ENCODE measurements around the gene LIG1.

LIG1 gene

DNA sequence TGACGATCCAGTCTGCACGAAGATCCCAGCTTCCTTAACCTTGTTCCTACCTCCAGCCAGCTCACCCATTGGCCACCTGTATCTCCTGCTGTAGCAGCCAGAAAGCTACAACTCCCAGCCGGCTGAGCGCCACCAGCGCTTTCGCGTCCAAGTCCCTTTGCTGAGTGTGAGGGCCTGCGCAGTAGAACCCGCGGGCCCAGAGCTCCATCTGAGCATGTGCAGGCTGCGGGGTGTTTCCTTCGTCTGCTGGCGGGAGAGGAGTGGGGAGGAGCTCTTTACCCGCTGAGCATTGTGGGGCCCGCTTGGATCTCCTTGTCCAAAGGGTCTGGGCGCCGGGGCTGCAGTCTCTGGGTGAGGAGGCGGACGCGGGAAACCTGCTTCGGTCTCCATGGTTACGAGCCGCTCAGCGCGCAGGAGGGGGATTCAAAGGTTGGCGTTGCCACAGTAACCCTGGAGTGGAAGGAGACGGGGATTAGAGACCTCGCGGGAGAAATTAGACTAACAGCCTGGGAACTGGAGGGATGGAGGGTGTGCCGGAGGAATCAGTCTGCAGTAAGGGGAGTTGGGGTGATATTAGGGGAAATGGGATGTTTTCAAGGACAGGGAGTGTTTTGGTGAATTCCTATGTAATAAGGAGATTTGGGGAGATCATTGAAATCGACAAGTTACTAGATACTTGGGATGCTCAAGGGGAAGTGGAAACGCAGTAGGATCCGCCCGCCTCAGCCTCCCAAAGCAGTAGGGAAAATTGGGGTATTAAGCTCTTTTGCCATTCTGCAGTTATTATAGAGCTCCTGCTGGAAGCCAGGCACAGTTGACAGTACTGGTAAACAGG lies 33.9 kb upstream of the LIG1 start:
- H3K27me3 ChIP-seq (ENCODE audit: low read length), result no peaks in the 10 kb centered on the region
- H3F3A ChIP-seq (ENCODE audit: insufficient read depth), result peaks cover 4% of the 10 kb centered on the region
- H3K27ac ChIP-seq (ENCODE audit: low read depth, low read length), result peak overlapping the region; percentile 56
- TF ChIP-seq, protein P1, sequence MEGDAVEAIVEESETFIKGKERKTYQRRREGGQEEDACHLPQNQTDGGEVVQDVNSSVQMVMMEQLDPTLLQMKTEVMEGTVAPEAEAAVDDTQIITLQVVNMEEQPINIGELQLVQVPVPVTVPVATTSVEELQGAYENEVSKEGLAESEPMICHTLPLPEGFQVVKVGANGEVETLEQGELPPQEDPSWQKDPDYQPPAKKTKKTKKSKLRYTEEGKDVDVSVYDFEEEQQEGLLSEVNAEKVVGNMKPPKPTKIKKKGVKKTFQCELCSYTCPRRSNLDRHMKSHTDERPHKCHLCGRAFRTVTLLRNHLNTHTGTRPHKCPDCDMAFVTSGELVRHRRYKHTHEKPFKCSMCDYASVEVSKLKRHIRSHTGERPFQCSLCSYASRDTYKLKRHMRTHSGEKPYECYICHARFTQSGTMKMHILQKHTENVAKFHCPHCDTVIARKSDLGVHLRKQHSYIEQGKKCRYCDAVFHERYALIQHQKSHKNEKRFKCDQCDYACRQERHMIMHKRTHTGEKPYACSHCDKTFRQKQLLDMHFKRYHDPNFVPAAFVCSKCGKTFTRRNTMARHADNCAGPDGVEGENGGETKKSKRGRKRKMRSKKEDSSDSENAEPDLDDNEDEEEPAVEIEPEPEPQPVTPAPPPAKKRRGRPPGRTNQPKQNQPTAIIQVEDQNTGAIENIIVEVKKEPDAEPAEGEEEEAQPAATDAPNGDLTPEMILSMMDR (IDR thresholded peaks at IDR 0.05; ENCODE audit: insufficient read depth, low read length, poor library complexity, severe bottlenecking), result no peak
- no peak for TF ChIP-seq EZH2phosphoT487 (conservative IDR thresholded peaks at IDR 0.05; ENCODE audit: low read length)
- H3K9me2 ChIP-seq (replicated peaks; ENCODE audit: insufficient read depth, low read length), result no peaks in the 10 kb centered on the region
- H3K4me2 ChIP-seq (ENCODE audit: low read depth, low read length, poor library complexity, severe bottlenecking), result peak overlapping the region; percentile 80
- peaks cover 26% of the 10 kb centered on the region for H3K79me2 ChIP-seq (ENCODE audit: insufficient read depth, low read length)
- peak overlapping the region; percentile 86 for H3K9ac ChIP-seq (ENCODE audit: low read length)
- H4K20me1 ChIP-seq (ENCODE audit: low read depth, low read length), result no peaks in the 10 kb centered on the region
- peaks cover 2% of the 10 kb centered on the region; the same call in 1 of the 2 replicates for H3K36me3 ChIP-seq (ENCODE audit: low read length)
- no peaks in the 10 kb centered on the region for H3K9me3 ChIP-seq (ENCODE audit: insufficient read depth, low read length)
- peak overlapping the region; percentile 60 for H2AFZ ChIP-seq (ENCODE audit: low read depth, low read length, severe bottlenecking)
- H3K4me3 ChIP-seq (ENCODE audit: insufficient read depth, low read length, poor library complexity, severe bottlenecking), result peak overlapping the region; percentile 95

- peak overlapping the region; percentile 80 for H3K4me2 ChIP-seq (ENCODE audit: low read depth, low read length, poor library complexity, severe bottlenecking)
Observed at GRCh38 chr19:48203222-48203793, 33.2 kb upstream of the LIG1 start.

DNA sequence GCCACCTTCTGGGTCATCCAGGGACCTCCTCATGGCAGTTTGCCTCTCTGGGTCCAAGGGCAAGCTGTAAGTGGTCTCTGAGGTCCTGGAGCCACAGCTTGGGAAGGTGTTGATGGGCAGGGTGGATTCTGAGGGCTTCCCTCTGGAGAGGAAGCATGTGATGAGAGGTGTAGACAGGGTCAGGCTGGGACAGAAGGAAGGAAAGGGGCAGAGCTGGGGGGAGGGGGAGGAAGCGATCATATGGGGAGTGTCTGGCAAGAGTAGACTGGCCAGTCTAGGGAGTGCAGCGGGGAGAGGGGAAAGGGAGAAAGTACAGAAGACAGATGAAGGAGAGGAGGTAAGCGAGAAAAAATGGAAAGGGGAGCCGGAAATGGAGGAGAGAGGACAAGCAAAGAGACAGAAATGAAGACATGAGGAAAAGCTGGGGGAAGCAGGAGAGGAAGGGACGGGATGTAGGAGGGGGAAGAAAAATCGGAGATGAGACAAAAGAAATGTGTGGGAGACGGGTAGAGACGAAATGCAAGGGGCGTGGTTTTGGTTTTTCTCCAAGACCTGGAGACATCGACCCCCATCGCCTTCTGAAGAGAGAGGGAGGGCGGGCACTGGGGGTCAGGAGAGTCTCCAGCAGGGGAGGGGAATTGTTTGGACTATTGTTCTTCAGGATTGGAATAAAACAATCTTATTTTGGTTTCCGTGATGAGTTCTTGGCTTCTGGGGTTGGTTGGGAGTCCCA lies 27.0 kb upstream of the LIG1 start:
- TF ChIP-seq, protein P1 (IDR thresholded peaks at IDR 0.05; ENCODE audit: insufficient read depth, low read length, poor library complexity, severe bottlenecking), result no peak
- no peak for TF ChIP-seq EZH2phosphoT487 (conservative IDR thresholded peaks at IDR 0.05; ENCODE audit: low read length)
- Histone ChIP-seq H4K20me1 (ENCODE audit: low read depth, low read length) (no peaks in the 10 kb centered on the region), H3K4me2 (ENCODE audit: low read depth, low read length, poor library complexity, severe bottlenecking) (no peak overlapping the region), H3K79me2 (ENCODE audit: insufficient read depth, low read length) (no peaks in the 10 kb centered on the region), H3K27me3 (ENCODE audit: low read length) (no peaks in the 10 kb centered on the region), H3K9me2 (replicated peaks; ENCODE audit: insufficient read depth, low read length) (no peaks in the 10 kb centered on the region), H3K9me3 (ENCODE audit: insufficient read depth, low read length) (no peaks in the 10 kb centered on the region), H3K4me3 (ENCODE audit: insufficient read depth, low read length, poor library complexity, severe bottlenecking) (no peak overlapping the region), H2AFZ (ENCODE audit: low read depth, low read length, severe bottlenecking) (no peak overlapping the region), H3K9ac (ENCODE audit: low read length) (no peak overlapping the region), H3F3A (ENCODE audit: insufficient read depth) (no peaks in the 10 kb centered on the region; the same call in 1 of the 2 replicates), H3K27ac (ENCODE audit: low read depth, low read length) (no peak overlapping the region), H3K36me3 (ENCODE audit: low read length) (no peaks in the 10 kb centered on the region)

More at GRCh38 chr19:48203222-48203793, 33.2 kb upstream of the LIG1 start:
- Histone ChIP-seq H3K9ac (ENCODE audit: low read length) (peak overlapping the region; percentile 86), H2AFZ (ENCODE audit: low read depth, low read length, severe bottlenecking) (peak overlapping the region; percentile 60), H3F3A (ENCODE audit: insufficient read depth) (peaks cover 4% of the 10 kb centered on the region), H4K20me1 (ENCODE audit: low read depth, low read length) (no peaks in the 10 kb centered on the region), H3K27ac (ENCODE audit: low read depth, low read length) (peak overlapping the region; percentile 56), H3K79me2 (ENCODE audit: insufficient read depth, low read length) (peaks cover 26% of the 10 kb centered on the region), H3K4me3 (ENCODE audit: insufficient read depth, low read length, poor library complexity, severe bottlenecking) (peak overlapping the region; percentile 95), H3K27me3 (ENCODE audit: low read length) (no peaks in the 10 kb centered on the region), H3K9me2 (replicated peaks; ENCODE audit: insufficient read depth, low read length) (no peaks in the 10 kb centered on the region), H3K9me3 (ENCODE audit: insufficient read depth, low read length) (no peaks in the 10 kb centered on the region), H3K36me3 (ENCODE audit: low read length) (peaks cover 2% of the 10 kb centered on the region; the same call in 1 of the 2 replicates)
- no peak for TF ChIP-seq EZH2phosphoT487 (conservative IDR thresholded peaks at IDR 0.05; ENCODE audit: low read length)
- TF ChIP-seq, protein P1 (IDR thresholded peaks at IDR 0.05; ENCODE audit: insufficient read depth, low read length, poor library complexity, severe bottlenecking), result no peak

Data from SU-DHL-6 (cell line).